SK-N-SH treated with all-trans-retinoic acid at 6 μM for 48 hours (cell line): ENCODE measurements around the gene TNS1.

Source experiments
- ATAC-seq: fragments of 200-7000 bp; cut with Tn5 transposase; 3 replicates; pipeline ENCODE4 v1.9.1; 2020; ENCODE audit warnings: mild to moderate bottlenecking, moderate library complexity
- BACH2 ChIP-seq: fragments of 250-450 bp; sonication (Bioruptor Pico); IDR thresholded peaks from 2 replicates; pipeline ENCODE4 v1.9.0; 2021; ENCODE audit warnings: mild to moderate bottlenecking, borderline replicate concordance
- CSDC2 ChIP-seq: fragments of 250-450 bp; sonication (Bioruptor Pico); IDR thresholded peaks from 2 replicates; pipeline ENCODE4 v1.5.0; 2020; ENCODE audit warnings: mild to moderate bottlenecking, moderate library complexity
- GLIS3 ChIP-seq: fragments of 250-450 bp; sonication (Bioruptor Pico); IDR thresholded peaks from 2 replicates; pipeline ENCODE4 v1.5.0; 2020; ENCODE audit warnings: mild to moderate bottlenecking, moderate library complexity
- ISL1 ChIP-seq: fragments of 250-450 bp; sonication (Bioruptor Pico); IDR thresholded peaks from 2 replicates; pipeline ENCODE4 v2.1.2; 2022; ENCODE audit warnings: mild to moderate bottlenecking, moderate library complexity
- OSR1 ChIP-seq: fragments of 250-450 bp; sonication (Bioruptor Pico); IDR thresholded peaks from 2 replicates; pipeline ENCODE4 v1.8.0; 2022; ENCODE audit warnings: moderate library complexity, mild to moderate bottlenecking, inconsistent platforms
- POU6F1 ChIP-seq: fragments of 250-450 bp; sonication (Bioruptor Pico); IDR thresholded peaks from 2 replicates; pipeline ENCODE4 v1.8.0; 2021; ENCODE audit warnings: low read depth, mild to moderate bottlenecking, moderate library complexity, borderline replicate concordance
- PPARA ChIP-seq: fragments of 250-450 bp; sonication (Bioruptor Pico); IDR thresholded peaks from 2 replicates; pipeline ENCODE4 v1.5.0; 2020; ENCODE audit warnings: mild to moderate bottlenecking, borderline replicate concordance
- RARB ChIP-seq: fragments of 250-450 bp; sonication (Bioruptor Pico); IDR thresholded peaks from 2 replicates; pipeline ENCODE4 v1.8.0; 2021; ENCODE audit warnings: mild to moderate bottlenecking, moderate library complexity
- TCF4 ChIP-seq: fragments of 250-450 bp; sonication (Bioruptor Pico); IDR thresholded peaks from 2 replicates; pipeline ENCODE4 v1.8.0; 2021; ENCODE audit warnings: mild to moderate bottlenecking, moderate library complexity, borderline replicate concordance
- ZC3H10 ChIP-seq: fragments of 250-450 bp; sonication (Bioruptor Pico); IDR thresholded peaks from 2 replicates; pipeline ENCODE4 v1.5.1; 2021; ENCODE audit warnings: mild to moderate bottlenecking, moderate library complexity
- ZFP3 ChIP-seq: fragments of 250-450 bp; sonication (Bioruptor Pico); IDR thresholded peaks from 2 replicates; pipeline ENCODE4 v1.5.0; 2020; ENCODE audit warnings: mild to moderate bottlenecking, moderate library complexity
- ZFP30 ChIP-seq: fragments of 450-650 bp; formaldehyde crosslinking; IDR thresholded peaks from 2 replicates; pipeline ENCODE4 v1.5.0; 2022; ENCODE audit warnings: mild to moderate bottlenecking, moderate library complexity
- ZNF565 ChIP-seq: fragments of 450-650 bp; formaldehyde crosslinking; conservative IDR thresholded peaks from 2 replicates; pipeline ENCODE4 v1.5.0; 2020; ENCODE audit warnings: low read depth, mild to moderate bottlenecking, moderate library complexity
- ZNF70 ChIP-seq: fragments of 450-650 bp; formaldehyde crosslinking; IDR thresholded peaks from 2 replicates; pipeline ENCODE4 v1.5.0; 2020; ENCODE audit warnings: mild to moderate bottlenecking, moderate library complexity
- ZNF8 ChIP-seq: fragments of 450-650 bp; formaldehyde crosslinking; IDR thresholded peaks from 2 replicates; pipeline ENCODE4 v1.5.0; 2020; ENCODE audit warnings: mild to moderate bottlenecking, moderate library complexity
- TF ChIP-seq, protein P1 (sequence below): fragments of 250-450 bp; sonication (Bioruptor Pico); IDR thresholded peaks from 2 replicates; pipeline ENCODE4 v1.5.1; 2021; ENCODE audit warnings: mild to moderate bottlenecking, moderate library complexity
- TF ChIP-seq, protein P2 (sequence below): fragments of 250-450 bp; sonication (Bioruptor Pico); IDR thresholded peaks from 2 replicates; pipeline ENCODE4 v1.5.1; 2020; ENCODE audit warnings: low read depth, mild to moderate bottlenecking, moderate library complexity
- TF ChIP-seq, protein P3 (sequence below): fragments of 250-450 bp; sonication (Bioruptor Pico); IDR thresholded peaks from 2 replicates; pipeline ENCODE4 v1.5.0; 2020; ENCODE audit warnings: mild to moderate bottlenecking, moderate library complexity

TNS1 gene

DNA sequence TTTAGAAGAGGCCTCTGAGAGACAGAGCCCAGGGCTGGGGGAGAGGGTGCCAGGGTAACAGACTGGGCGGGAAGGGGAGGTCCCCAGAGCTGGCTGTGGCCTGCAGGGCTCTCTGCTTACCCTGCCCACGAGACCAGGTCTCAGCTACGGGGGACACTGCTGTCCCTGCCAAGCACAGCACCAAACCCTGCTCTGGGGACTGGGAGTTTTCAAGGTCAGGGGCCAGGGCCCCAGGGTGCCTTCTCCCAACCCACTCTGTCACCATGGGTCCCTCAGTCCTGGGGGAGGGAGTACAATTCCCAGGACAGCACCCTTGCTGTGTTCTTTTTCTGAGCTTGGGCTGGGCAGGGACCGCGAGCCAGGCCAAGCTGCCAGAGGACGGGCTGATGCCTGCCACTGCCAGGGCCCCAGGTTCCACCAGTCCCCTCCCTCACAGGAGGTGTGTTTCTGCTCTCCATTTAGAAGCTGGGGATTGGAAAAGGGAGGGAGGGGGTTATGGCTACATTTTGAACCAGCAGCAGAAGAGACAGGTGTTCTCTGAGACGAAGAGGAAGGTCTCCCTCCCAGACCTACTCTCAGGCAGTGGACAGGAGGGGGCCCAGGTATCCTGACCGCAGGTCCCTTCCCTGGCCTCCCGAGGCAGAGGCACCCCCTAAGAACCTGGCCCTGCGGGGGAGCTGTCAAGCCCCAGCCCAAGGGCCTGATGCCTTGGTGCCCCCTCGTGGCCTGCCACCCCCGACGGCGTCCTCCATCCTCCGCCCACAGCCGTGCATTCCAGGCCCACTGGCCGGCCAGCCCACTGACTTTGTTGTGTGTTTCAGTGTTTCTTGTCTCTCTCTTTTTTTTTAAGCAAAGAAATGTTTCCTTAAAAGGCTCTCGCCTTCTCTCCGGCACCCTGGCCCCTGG, 80.4 kb downstream of the TNS1 start:
- ATAC-seq: peak; percentile 47

GRCh38 chr2:217920879-217921603, 81.8 kb downstream of the TNS1 start:
- peak; percentile 62 for ATAC-seq
- no peak for TF ChIP-seq PPARA (CRISPR knock-in tag)
- TF ChIP-seq, protein P1, sequence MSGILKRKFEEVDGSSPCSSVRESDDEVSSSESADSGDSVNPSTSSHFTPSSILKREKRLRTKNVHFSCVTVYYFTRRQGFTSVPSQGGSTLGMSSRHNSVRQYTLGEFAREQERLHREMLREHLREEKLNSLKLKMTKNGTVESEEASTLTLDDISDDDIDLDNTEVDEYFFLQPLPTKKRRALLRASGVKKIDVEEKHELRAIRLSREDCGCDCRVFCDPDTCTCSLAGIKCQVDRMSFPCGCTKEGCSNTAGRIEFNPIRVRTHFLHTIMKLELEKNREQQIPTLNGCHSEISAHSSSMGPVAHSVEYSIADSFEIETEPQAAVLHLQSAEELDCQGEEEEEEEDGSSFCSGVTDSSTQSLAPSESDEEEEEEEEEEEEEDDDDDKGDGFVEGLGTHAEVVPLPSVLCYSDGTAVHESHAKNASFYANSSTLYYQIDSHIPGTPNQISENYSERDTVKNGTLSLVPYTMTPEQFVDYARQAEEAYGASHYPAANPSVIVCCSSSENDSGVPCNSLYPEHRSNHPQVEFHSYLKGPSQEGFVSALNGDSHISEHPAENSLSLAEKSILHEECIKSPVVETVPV (CRISPR knock-in tag): no peak
- no peak for TF ChIP-seq CSDC2
- TF ChIP-seq ZFP30 (CRISPR knock-in tag): no peak
- no peak for TF ChIP-seq ISL1
- TF ChIP-seq, protein P2, sequence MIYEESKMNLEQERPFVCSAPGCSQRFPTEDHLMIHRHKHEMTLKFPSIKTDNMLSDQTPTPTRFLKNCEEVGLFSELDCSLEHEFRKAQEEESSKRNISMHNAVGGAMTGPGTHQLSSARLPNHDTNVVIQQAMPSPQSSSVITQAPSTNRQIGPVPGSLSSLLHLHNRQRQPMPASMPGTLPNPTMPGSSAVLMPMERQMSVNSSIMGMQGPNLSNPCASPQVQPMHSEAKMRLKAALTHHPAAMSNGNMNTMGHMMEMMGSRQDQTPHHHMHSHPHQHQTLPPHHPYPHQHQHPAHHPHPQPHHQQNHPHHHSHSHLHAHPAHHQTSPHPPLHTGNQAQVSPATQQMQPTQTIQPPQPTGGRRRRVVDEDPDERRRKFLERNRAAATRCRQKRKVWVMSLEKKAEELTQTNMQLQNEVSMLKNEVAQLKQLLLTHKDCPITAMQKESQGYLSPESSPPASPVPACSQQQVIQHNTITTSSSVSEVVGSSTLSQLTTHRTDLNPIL: no peak
- peak; percentile 43; the same call in 1 of the 2 replicates for TF ChIP-seq TCF4
- TF ChIP-seq ZNF70: no peak
- TF ChIP-seq ZNF8: no peak
- no peak for TF ChIP-seq BACH2 (CRISPR knock-in tag)
- no peak for TF ChIP-seq OSR1 (CRISPR knock-in tag)
- 0 out of 2 replicates have a peak, but pooled peaks have one; percentile 31 for TF ChIP-seq ZFP3 (CRISPR knock-in tag)
- TF ChIP-seq ZNF565 (CRISPR knock-in tag): no peak
- TF ChIP-seq GLIS3 (CRISPR knock-in tag): no peak
- no peak for TF ChIP-seq ZC3H10 (CRISPR knock-in tag)
- no peak for TF ChIP-seq RARB (CRISPR knock-in tag)
- no peak for TF ChIP-seq POU6F1

More for the DNA sequence above, 80.4 kb downstream of the TNS1 start:
- TF ChIP-seq, protein P3, sequence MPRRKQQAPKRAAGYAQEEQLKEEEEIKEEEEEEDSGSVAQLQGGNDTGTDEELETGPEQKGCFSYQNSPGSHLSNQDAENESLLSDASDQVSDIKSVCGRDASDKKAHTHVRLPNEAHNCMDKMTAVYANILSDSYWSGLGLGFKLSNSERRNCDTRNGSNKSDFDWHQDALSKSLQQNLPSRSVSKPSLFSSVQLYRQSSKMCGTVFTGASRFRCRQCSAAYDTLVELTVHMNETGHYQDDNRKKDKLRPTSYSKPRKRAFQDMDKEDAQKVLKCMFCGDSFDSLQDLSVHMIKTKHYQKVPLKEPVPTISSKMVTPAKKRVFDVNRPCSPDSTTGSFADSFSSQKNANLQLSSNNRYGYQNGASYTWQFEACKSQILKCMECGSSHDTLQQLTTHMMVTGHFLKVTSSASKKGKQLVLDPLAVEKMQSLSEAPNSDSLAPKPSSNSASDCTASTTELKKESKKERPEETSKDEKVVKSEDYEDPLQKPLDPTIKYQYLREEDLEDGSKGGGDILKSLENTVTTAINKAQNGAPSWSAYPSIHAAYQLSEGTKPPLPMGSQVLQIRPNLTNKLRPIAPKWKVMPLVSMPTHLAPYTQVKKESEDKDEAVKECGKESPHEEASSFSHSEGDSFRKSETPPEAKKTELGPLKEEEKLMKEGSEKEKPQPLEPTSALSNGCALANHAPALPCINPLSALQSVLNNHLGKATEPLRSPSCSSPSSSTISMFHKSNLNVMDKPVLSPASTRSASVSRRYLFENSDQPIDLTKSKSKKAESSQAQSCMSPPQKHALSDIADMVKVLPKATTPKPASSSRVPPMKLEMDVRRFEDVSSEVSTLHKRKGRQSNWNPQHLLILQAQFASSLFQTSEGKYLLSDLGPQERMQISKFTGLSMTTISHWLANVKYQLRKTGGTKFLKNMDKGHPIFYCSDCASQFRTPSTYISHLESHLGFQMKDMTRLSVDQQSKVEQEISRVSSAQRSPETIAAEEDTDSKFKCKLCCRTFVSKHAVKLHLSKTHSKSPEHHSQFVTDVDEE (CRISPR knock-in tag): no peak
- TF ChIP-seq BACH2 (CRISPR knock-in tag): no peak
- TF ChIP-seq ZC3H10 (CRISPR knock-in tag): no peak
- TF ChIP-seq ZFP3 (CRISPR knock-in tag): no peak
- no peak for TF ChIP-seq POU6F1
- TF ChIP-seq, protein P1 (CRISPR knock-in tag): no peak
- TF ChIP-seq ZNF8: no peak
- no peak for TF ChIP-seq ZFP30 (CRISPR knock-in tag)
